GM12874 (cell line): Measurements from ENCODE around the gene FLRT2.

Source experiments
- CTCF ChIP-seq: IDR thresholded peaks from 2 replicates; pipeline ENCODE4 v1.5.1; 2011; ENCODE audit warnings: low read depth, mild to moderate bottlenecking, control low read depth, low read length, moderate library complexity; ENCODE audit not compliant: insufficient read depth

Gene FLRT2

DNA sequence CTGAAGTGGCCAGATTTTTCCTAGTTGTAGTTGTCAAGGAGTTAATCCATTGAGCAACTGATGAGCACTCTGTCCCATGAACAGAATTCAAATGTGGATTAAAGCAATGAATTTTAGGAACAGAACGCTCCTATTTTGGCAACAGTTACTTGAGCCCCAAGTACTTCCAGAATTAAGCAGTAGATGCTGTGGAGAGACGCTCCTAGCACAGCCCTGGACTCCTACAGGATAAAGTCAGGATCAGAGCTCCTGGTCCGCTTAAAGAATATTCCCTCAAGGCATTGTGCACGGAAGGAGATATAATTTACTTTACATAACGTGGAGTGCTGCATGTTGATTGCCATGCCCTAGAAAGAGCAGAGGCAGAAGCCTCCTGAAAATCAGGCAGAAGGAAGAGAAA is 53.4 kb downstream of the FLRT2 start:
- TF ChIP-seq CTCF, result no peak

- TF ChIP-seq CTCF, result no peak
These were observed 54.5 kb downstream of the FLRT2 start for GRCh38 chr14:85584481-85584880.

- TF ChIP-seq CTCF, result no peak
These were observed 57.3 kb downstream of the FLRT2 start for GRCh38 chr14:85587151-85587711.

- TF ChIP-seq CTCF, result no peak
These were observed 60.8 kb downstream of the FLRT2 start for GRCh38 chr14:85590784-85591183.

- TF ChIP-seq CTCF, result no peak
These were observed 64.3 kb downstream of the FLRT2 start for GRCh38 chr14:85594217-85594616.

- no peak for TF ChIP-seq CTCF
These were observed 66.0 kb downstream of the FLRT2 start for GRCh38 chr14:85595981-85596380.

- no peak for TF ChIP-seq CTCF
These were observed 66.6 kb downstream of the FLRT2 start for GRCh38 chr14:85596562-85596961.
